Measurements from ENCODE around the gene FOXJ3. TPM values are rescaled to one million over a fixed set of nuclear protein-coding genes. Genes with fewer than 3 reads are reported as not detected.

Gene FOXJ3
- total RNA-seq, 2 donors from 2014 or later: 67.3 to 79.4 TPM

DNA sequence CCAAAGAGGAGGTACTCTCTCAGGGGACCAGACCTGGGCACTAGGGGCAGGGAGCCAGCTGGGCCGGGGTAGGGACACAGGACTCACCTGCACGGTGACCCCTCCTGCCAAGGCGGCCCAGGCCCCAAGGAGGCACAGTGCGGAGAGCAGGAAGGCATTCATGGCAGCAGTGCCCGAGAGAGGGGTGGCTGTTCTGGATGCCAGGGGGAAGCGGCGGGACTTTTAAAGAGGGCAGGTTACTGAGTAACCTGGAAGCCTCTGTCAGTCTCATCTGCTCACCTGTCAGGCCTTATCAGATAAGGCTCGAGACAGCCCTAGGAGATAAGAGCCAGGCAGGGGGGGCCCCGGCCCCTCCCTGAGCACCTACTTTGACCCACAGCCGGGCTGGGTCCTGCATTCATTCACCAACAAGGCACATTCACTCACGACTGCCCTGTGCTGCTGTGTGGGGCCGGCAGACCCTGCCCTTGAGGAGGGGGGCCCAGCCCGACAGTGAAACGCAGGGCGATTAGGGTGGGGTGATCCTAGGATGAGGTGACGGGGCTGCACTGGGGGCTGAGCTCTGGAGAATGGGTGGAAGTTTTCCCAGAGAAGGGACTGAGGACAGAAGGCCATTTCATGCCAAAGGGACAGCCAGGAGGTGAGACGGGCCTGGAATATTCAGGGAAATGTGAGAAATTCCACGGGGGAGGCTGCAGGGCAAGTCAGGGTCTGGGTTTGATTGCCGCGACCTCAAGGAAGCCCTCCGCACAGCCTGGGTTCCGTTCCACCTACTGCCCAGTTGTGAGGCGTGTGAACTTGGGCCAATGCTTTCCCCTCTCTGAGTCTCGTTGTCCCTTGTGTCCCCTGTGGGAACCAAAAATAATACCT lies 170.2 kb downstream of the FOXJ3 start, which contains the start of gene GUCA2A:
Gene GUCA2A, minus strand, starts transcription at position 195 of the 870 bp plus-strand sequence. Its CDS starts 33 bp downstream, at position 162.
- no peak within 1 kb of the TSS for H3K27ac Mint-ChIP-seq
- no peaks in the 10 kb centered on the region for H3K36me3 ChIP-seq (ENCODE audit: control insufficient read depth, insufficient read depth, low read length)
- 75 to 90% methylated on average over 11 to 24 of the region's 24 CpGs for WGBS, 2 experiments (ENCODE audit: insufficient coverage in 1 of 2, insufficient read length in 1 of 2)

DNA sequence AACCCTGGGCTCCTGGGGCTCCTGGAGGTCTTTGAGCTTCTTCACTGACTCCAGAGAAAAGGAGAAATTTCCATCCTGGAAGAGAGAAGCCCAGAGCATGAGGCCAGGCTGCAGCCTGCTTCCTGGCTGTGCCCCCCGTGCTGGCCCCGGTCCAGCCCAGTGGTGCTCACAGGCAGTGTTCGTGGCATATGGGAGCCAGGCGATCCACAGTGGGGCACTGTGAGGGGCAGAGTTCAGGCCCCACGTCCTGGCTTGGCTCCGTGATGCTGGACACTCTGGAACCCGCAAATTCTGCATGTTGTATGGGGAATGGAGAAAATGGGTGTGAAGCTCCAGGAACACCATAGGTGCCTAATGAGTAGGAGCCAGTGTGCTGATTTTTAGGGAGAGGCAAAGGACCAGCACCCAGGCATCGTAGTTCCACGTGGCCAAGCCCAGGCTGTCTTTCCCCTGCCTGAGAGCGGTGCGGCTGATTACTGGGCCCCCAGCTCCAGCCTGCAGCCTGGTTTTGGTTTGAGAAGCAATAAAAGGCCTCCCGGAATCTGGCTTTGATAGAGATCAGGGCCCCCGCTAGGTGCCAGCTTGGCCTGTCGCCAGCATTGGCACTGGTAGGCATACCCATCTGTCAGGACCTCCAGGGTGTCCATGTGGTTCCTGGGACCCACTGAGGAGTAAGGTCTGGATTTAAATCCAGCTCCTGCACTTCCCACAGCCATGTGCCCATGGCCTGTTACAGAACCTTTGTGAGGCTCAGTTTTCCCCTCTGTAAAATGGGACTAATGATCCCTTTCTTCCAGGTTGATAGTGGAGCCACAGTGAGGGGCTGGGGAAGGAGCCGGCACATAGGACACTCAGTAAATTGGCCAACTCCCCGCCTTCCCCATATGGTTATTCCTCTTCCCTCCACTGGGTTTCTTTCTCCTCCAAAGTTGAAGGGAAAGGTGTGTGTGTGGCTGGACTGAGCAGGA lies 171.2 kb downstream of the FOXJ3 start:
- 97 to 100% methylated on average over 12 to 15 of the region's 16 CpGs for WGBS, 2 experiments (ENCODE audit: insufficient coverage in 1 of 2, insufficient read length in 1 of 2)
- no peak overlapping the region for H3K27ac Mint-ChIP-seq
- Histone ChIP-seq H3K9me3 (ENCODE audit: control insufficient read depth, low read length) (no peaks in the 10 kb centered on the region), H3K9ac (ENCODE audit: extremely low read depth, low read length, poor library complexity, severe bottlenecking) (no peak overlapping the region), H3K27ac (ENCODE audit: low read depth, low read length) (no peak overlapping the region), H3K36me3 (ENCODE audit: control insufficient read depth, insufficient read depth, low read length) (no peaks in the 10 kb centered on the region), H3K4me1 (ENCODE audit: control insufficient read depth, insufficient read depth, low read length) (peaks cover 16% of the 10 kb centered on the region), H3K27me3 (ENCODE audit: control insufficient read depth, insufficient read depth, low read length, poor library complexity, severe bottlenecking) (no peaks in the 10 kb centered on the region), H3K4me3 (ENCODE audit: low read length) (no peak overlapping the region)
- no peak overlapping the region for H3K4me3 Mint-ChIP-seq
- H3K4me1 Mint-ChIP-seq: peaks cover 18% of the 10 kb centered on the region
- DNase-seq: peak; percentile 41
- H3K36me3 Mint-ChIP-seq (ENCODE audit: low read depth): no peaks in the 10 kb centered on the region
- H3K27me3 Mint-ChIP-seq (ENCODE audit: insufficient read depth): peaks cover 21% of the 10 kb centered on the region
- no peaks in the 10 kb centered on the region for H3K9me3 Mint-ChIP-seq
- TF ChIP-seq, protein P1, sequence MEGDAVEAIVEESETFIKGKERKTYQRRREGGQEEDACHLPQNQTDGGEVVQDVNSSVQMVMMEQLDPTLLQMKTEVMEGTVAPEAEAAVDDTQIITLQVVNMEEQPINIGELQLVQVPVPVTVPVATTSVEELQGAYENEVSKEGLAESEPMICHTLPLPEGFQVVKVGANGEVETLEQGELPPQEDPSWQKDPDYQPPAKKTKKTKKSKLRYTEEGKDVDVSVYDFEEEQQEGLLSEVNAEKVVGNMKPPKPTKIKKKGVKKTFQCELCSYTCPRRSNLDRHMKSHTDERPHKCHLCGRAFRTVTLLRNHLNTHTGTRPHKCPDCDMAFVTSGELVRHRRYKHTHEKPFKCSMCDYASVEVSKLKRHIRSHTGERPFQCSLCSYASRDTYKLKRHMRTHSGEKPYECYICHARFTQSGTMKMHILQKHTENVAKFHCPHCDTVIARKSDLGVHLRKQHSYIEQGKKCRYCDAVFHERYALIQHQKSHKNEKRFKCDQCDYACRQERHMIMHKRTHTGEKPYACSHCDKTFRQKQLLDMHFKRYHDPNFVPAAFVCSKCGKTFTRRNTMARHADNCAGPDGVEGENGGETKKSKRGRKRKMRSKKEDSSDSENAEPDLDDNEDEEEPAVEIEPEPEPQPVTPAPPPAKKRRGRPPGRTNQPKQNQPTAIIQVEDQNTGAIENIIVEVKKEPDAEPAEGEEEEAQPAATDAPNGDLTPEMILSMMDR (conservative IDR thresholded peaks at IDR 0.05): peak; percentile 29

More for the DNA sequence above, 170.2 kb downstream of the FOXJ3 start, which contains the start of gene GUCA2A:
- peaks cover 18% of the 10 kb centered on the region for H3K4me1 Mint-ChIP-seq
- H3K27me3 Mint-ChIP-seq (ENCODE audit: insufficient read depth): peaks cover 18% of the 10 kb centered on the region
- H3K4me3 Mint-ChIP-seq: no peak within 1 kb of the TSS
- Histone ChIP-seq H3K27me3 (ENCODE audit: control insufficient read depth, insufficient read depth, low read length, poor library complexity, severe bottlenecking) (no peaks in the 10 kb centered on the region), H3K9me3 (ENCODE audit: control insufficient read depth, low read length) (no peaks in the 10 kb centered on the region), H3K27ac (ENCODE audit: low read depth, low read length) (no peak within 1 kb of the TSS), H3K9ac (ENCODE audit: extremely low read depth, low read length, poor library complexity, severe bottlenecking) (no peak within 1 kb of the TSS), H3K4me3 (ENCODE audit: low read length) (no peak within 1 kb of the TSS), H3K4me1 (ENCODE audit: control insufficient read depth, insufficient read depth, low read length) (peaks cover 16% of the 10 kb centered on the region)
- H3K36me3 Mint-ChIP-seq (ENCODE audit: low read depth): no peaks in the 10 kb centered on the region
- H3K9me3 Mint-ChIP-seq: no peaks in the 10 kb centered on the region
- peak; percentile 65 for DNase-seq
- TF ChIP-seq, protein P1 (conservative IDR thresholded peaks at IDR 0.05): no peak

DNA sequence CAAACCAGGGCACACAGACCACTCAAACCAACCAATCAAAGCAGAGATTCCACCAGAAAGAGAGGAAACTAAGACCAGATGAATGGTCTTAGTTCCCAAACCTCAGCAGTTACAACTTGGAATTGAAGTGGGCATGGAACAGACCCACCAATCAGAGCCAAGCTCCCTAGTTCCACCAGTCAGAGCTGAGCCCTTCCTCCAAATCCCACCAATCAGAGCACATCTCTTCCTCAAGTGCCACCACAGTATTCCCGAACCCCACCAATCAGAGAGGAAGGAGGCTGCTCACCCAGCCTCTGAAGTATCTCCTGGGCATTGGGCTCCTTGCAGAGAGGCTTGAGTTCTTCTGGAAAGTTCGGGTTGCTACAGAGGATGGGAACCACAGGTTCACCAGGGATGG lies 171.9 kb downstream of the FOXJ3 start:
- Histone ChIP-seq H3K4me1 (ENCODE audit: control insufficient read depth, insufficient read depth, low read length) (peaks cover 16% of the 10 kb centered on the region), H3K4me3 (ENCODE audit: low read length) (no peak overlapping the region), H3K27me3 (ENCODE audit: control insufficient read depth, insufficient read depth, low read length, poor library complexity, severe bottlenecking) (no peaks in the 10 kb centered on the region), H3K9me3 (ENCODE audit: control insufficient read depth, low read length) (no peaks in the 10 kb centered on the region), H3K27ac (ENCODE audit: low read depth, low read length) (no peak overlapping the region), H3K9ac (ENCODE audit: extremely low read depth, low read length, poor library complexity, severe bottlenecking) (no peak overlapping the region), H3K36me3 (ENCODE audit: control insufficient read depth, insufficient read depth, low read length) (no peaks in the 10 kb centered on the region)
- Mint-ChIP-seq H3K27ac (no peak overlapping the region), H3K9me3 (no peaks in the 10 kb centered on the region), H3K4me1 (peaks cover 18% of the 10 kb centered on the region), H3K27me3 (ENCODE audit: insufficient read depth) (peaks cover 21% of the 10 kb centered on the region), H3K36me3 (ENCODE audit: low read depth) (no peaks in the 10 kb centered on the region), H3K4me3 (no peak overlapping the region)
- peak; percentile 38 for DNase-seq
- TF ChIP-seq, protein P1 (conservative IDR thresholded peaks at IDR 0.05): no peak
- WGBS, 2 experiments (ENCODE audit: insufficient coverage in 1 of 2, insufficient read length in 1 of 2): 94 to 100% methylated on average over 1 to 2 of the region's 2 CpGs

Data from endodermal cell (in vitro differentiated cells).